H1 (cell line): ENCODE data around the gene MBOAT1. TPM values are rescaled to one million over a fixed set of nuclear protein-coding genes. Genes with fewer than 3 reads are reported as not detected.

Source experiments
- BACH1 ChIP-seq: IDR thresholded peaks from 2 replicates; pipeline ENCODE4 v1.6.1; 2012; ENCODE audit warnings: low read length, improper control_type of control experiment
- EGR1 ChIP-seq: IDR thresholded peaks from 2 replicates; pipeline ENCODE4 v1.6.1; 2011; ENCODE audit warnings: low read depth, low read length, borderline replicate concordance
- HDAC6 ChIP-seq: IDR thresholded peaks from one replicate; pipeline ENCODE4 v1.7.1; 2012; ENCODE audit warnings: low read depth, mild to moderate bottlenecking, inconsistent platforms, low read length, moderate library complexity
- KDM4A ChIP-seq: IDR thresholded peaks from one replicate; pipeline ENCODE4 v1.7.1; 2012; ENCODE audit warnings: low read depth, mild to moderate bottlenecking, moderate library complexity, low read length, inconsistent platforms; ENCODE audit not compliant: severe bottlenecking
- KDM5A ChIP-seq: fragments of 200-600 bp; IDR thresholded peaks from 2 replicates; pipeline ENCODE4 v1.7.1; 2012; ENCODE audit warnings: mild to moderate bottlenecking, low read length, inconsistent platforms, mixed read lengths
- RAD21 ChIP-seq, 2 experiments: IDR thresholded peaks in 1 of 2; conservative IDR thresholded peaks in 1 of 2; 2 replicates each; pipeline ENCODE4 v1.6.1; 2011; ENCODE audit warnings: low read depth in 2 of 2, low read length in 2 of 2, improper control_type of control experiment in 1 of 2, inconsistent platforms in 1 of 2, mild to moderate bottlenecking in 1 of 2, moderate library complexity in 1 of 2
- TAF1 ChIP-seq: IDR thresholded peaks from 2 replicates; pipeline ENCODE4 v1.6.1; 2011; ENCODE audit warnings: mild to moderate bottlenecking, low read depth, low read length
- YY1 ChIP-seq: IDR thresholded peaks from 2 replicates; pipeline ENCODE4 v1.6.1; 2011; ENCODE audit warnings: low read depth, mild to moderate bottlenecking, low read length
- polyA plus RNA-seq, 7 experiments: library from polyadenylated mRNA; depleted of rRNA in 3 of 7; stranded (reverse) in 5 of 7; unstranded in 2 of 7; fragments of >200 nt in 5 of 7; fragments of 200-250 nt in 2 of 7; gene quantifications; 1 replicate in 5 of 7; 2 replicates in 1 of 7; 4 replicates in 1 of 7; pipeline versions ENCODE4 v1.2.1 to v1.2.3, GENCODE V29; 2011 to 2013; ENCODE audit warnings: missing spikeins in 2 of 7, mixed read lengths in 2 of 7
- total RNA-seq: library from RNA; stranded (reverse); fragmentation: NEBNext Ultra II Directional; extraction: Animal tissue kit (Norgen Biotek cat#: 25700); gene quantifications from 2 replicates; pipeline ENCODE4 v1.2.1, GENCODE V29; 2021
- TF ChIP-seq, protein P1 (sequence below): fragments of 300-600 bp; sonication (generic); IDR thresholded peaks from 2 replicates; pipeline ENCODE4 v1.7.1; 2012; ENCODE audit warnings: low read length, moderate library complexity, mild to moderate bottlenecking, inconsistent platforms; ENCODE audit not compliant: insufficient replicate concordance

MBOAT1 gene
- total and polyA plus RNA-seq, 2 of the 8 experiments (the other 6 are each of a cell fraction or from before 2014, with no cell fraction given), result 4.9 to 19.5 TPM

DNA sequence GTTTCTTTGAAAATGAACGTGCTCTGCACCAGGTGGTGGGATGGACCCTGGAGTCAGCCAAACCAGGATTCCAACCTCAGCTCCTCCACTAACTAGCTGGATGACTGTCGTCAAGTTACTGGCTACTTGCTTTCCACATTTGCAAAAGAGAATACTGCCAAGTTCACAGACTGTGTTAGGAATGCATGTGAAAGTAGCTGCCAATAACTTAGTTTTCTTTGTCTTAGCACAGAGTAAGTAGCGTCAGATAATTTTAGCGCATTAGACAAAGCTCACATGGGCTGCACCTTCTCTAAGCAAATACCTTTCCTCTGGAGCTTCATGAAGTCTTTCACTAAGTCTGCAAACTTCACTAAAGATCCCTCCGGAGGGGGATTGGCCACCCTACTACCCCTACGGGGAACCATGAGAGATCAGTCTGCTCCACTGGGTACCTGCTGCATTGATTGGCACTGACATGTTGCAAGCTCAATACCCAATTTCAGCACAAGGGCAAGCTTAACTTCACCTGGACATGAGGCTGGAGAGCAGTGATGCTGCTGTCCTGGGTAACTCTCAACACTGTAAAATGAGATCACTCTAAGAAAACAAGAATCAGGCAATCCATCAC lies 113.9 kb downstream of the MBOAT1 start (continued):
- TF ChIP-seq, protein P1, sequence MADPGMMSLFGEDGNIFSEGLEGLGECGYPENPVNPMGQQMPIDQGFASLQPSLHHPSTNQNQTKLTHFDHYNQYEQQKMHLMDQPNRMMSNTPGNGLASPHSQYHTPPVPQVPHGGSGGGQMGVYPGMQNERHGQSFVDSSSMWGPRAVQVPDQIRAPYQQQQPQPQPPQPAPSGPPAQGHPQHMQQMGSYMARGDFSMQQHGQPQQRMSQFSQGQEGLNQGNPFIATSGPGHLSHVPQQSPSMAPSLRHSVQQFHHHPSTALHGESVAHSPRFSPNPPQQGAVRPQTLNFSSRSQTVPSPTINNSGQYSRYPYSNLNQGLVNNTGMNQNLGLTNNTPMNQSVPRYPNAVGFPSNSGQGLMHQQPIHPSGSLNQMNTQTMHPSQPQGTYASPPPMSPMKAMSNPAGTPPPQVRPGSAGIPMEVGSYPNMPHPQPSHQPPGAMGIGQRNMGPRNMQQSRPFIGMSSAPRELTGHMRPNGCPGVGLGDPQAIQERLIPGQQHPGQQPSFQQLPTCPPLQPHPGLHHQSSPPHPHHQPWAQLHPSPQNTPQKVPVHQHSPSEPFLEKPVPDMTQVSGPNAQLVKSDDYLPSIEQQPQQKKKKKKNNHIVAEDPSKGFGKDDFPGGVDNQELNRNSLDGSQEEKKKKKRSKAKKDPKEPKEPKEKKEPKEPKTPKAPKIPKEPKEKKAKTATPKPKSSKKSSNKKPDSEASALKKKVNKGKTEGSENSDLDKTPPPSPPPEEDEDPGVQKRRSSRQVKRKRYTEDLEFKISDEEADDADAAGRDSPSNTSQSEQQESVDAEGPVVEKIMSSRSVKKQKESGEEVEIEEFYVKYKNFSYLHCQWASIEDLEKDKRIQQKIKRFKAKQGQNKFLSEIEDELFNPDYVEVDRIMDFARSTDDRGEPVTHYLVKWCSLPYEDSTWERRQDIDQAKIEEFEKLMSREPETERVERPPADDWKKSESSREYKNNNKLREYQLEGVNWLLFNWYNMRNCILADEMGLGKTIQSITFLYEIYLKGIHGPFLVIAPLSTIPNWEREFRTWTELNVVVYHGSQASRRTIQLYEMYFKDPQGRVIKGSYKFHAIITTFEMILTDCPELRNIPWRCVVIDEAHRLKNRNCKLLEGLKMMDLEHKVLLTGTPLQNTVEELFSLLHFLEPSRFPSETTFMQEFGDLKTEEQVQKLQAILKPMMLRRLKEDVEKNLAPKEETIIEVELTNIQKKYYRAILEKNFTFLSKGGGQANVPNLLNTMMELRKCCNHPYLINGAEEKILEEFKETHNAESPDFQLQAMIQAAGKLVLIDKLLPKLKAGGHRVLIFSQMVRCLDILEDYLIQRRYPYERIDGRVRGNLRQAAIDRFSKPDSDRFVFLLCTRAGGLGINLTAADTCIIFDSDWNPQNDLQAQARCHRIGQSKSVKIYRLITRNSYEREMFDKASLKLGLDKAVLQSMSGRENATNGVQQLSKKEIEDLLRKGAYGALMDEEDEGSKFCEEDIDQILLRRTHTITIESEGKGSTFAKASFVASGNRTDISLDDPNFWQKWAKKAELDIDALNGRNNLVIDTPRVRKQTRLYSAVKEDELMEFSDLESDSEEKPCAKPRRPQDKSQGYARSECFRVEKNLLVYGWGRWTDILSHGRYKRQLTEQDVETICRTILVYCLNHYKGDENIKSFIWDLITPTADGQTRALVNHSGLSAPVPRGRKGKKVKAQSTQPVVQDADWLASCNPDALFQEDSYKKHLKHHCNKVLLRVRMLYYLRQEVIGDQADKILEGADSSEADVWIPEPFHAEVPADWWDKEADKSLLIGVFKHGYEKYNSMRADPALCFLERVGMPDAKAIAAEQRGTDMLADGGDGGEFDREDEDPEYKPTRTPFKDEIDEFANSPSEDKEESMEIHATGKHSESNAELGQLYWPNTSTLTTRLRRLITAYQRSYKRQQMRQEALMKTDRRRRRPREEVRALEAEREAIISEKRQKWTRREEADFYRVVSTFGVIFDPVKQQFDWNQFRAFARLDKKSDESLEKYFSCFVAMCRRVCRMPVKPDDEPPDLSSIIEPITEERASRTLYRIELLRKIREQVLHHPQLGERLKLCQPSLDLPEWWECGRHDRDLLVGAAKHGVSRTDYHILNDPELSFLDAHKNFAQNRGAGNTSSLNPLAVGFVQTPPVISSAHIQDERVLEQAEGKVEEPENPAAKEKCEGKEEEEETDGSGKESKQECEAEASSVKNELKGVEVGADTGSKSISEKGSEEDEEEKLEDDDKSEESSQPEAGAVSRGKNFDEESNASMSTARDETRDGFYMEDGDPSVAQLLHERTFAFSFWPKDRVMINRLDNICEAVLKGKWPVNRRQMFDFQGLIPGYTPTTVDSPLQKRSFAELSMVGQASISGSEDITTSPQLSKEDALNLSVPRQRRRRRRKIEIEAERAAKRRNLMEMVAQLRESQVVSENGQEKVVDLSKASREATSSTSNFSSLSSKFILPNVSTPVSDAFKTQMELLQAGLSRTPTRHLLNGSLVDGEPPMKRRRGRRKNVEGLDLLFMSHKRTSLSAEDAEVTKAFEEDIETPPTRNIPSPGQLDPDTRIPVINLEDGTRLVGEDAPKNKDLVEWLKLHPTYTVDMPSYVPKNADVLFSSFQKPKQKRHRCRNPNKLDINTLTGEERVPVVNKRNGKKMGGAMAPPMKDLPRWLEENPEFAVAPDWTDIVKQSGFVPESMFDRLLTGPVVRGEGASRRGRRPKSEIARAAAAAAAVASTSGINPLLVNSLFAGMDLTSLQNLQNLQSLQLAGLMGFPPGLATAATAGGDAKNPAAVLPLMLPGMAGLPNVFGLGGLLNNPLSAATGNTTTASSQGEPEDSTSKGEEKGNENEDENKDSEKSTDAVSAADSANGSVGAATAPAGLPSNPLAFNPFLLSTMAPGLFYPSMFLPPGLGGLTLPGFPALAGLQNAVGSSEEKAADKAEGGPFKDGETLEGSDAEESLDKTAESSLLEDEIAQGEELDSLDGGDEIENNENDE, result no peak
- no peak for TF ChIP-seq HDAC6
- no peak for TF ChIP-seq KDM5A
- TF ChIP-seq KDM4A, result no peak
- no peak for TF ChIP-seq EGR1
- TF ChIP-seq YY1, result no peak
- no peak for TF ChIP-seq BACH1
- no peak for TF ChIP-seq RAD21 (IDR thresholded peaks at IDR 0.05 in 1 of 2, conservative IDR thresholded peaks at IDR 0.05 in 1 of 2; ENCODE audit: low read depth in 2 of 2, low read length in 2 of 2)
- TF ChIP-seq TAF1, result no peak
